Endodermal cell (in vitro differentiated cells): ENCODE data around the gene BNIPL. TPM values are rescaled to one million over a fixed set of nuclear protein-coding genes. Genes with fewer than 3 reads are reported as not detected.

ENCODE experiments used
- DNase-seq: peaks from one replicate; pipeline ENCODE4 v3.0.0-alpha.2; 2017
- H3K27ac ChIP-seq: 2 replicates; pipeline ENCODE4 v1.5.1; 2013; ENCODE audit warnings: mild to moderate bottlenecking, low read depth, low read length, moderate library complexity
- H3K27me3 ChIP-seq: 2 replicates; pipeline ENCODE4 v1.6.1; 2013; ENCODE audit warnings: mild to moderate bottlenecking, low read length, moderate library complexity; ENCODE audit not compliant: insufficient read depth, control insufficient read depth, poor library complexity, severe bottlenecking
- H3K36me3 ChIP-seq: 2 replicates; pipeline ENCODE4 v1.7.0; 2013; ENCODE audit warnings: mild to moderate bottlenecking, low read length, moderate library complexity; ENCODE audit not compliant: control insufficient read depth, insufficient read depth
- H3K4me1 ChIP-seq: one replicate; pipeline ENCODE4 v1.7.0; 2013; ENCODE audit warnings: low read length; ENCODE audit not compliant: control insufficient read depth, insufficient read depth
- H3K4me3 ChIP-seq: 2 replicates; pipeline ENCODE4 v1.5.1; 2013; ENCODE audit warnings: mild to moderate bottlenecking, low read length, moderate library complexity
- H3K9ac ChIP-seq: 2 replicates; pipeline ENCODE4 v1.6.1; 2013; ENCODE audit warnings: mild to moderate bottlenecking, low read length, moderate library complexity; ENCODE audit not compliant: poor library complexity, severe bottlenecking; ENCODE audit errors: extremely low read depth
- H3K9me3 ChIP-seq: 2 replicates; pipeline ENCODE4 v1.6.1; 2013; ENCODE audit warnings: mild to moderate bottlenecking, low read length, moderate library complexity; ENCODE audit not compliant: control insufficient read depth
- H3K27ac Mint-ChIP-seq: 2 replicates; pipeline ENCODE4 v1.8.0; 2020; ENCODE audit warnings: mixed read lengths
- H3K27me3 Mint-ChIP-seq: 2 replicates; pipeline ENCODE4 v1.8.0; 2021; ENCODE audit warnings: mild to moderate bottlenecking, mixed read lengths; ENCODE audit not compliant: insufficient read depth
- H3K36me3 Mint-ChIP-seq: 2 replicates; pipeline ENCODE4 v1.8.0; 2020; ENCODE audit warnings: low read depth, mixed read lengths
- H3K4me1 Mint-ChIP-seq: 2 replicates; pipeline ENCODE4 v1.8.0; 2020; ENCODE audit warnings: mixed read lengths
- H3K4me3 Mint-ChIP-seq: 2 replicates; pipeline ENCODE4 v1.8.0; 2020; ENCODE audit warnings: mild to moderate bottlenecking, moderate library complexity, mixed read lengths
- H3K9me3 Mint-ChIP-seq: 2 replicates; pipeline ENCODE4 v1.8.0; 2020; ENCODE audit warnings: mild to moderate bottlenecking, mixed read lengths
- WGBS, 2 experiments: methylation state at CpG; one replicate each; pipeline versions ENCODE4 v1.1.5 to v1.1.7; 2013; ENCODE audit warnings: missing lambda C conversion rate in 2 of 2, mixed read lengths in 1 of 2; ENCODE audit not compliant: insufficient coverage in 1 of 2, insufficient read length in 1 of 2; 5-methylcytosine and 5-hydroxymethylcytosine counted together
- total RNA-seq, 2 donors: library from RNA; stranded (reverse); fragmentation: NEBNext Ultra II Directional in 1 of 2; extraction: Animal tissue kit (Norgen Biotek cat#: 25700) in 1 of 2; gene quantifications; 2 replicates in 1 of 2; 3 replicates in 1 of 2; pipeline ENCODE4 v1.2.1, GENCODE V29; 2021
- TF ChIP-seq, protein P1 (sequence below): fragments of 200-600 bp; sonication (generic); conservative IDR thresholded peaks from 2 replicates; pipeline ENCODE4 v1.5.0; 2021; ENCODE audit warnings: antibody characterized with exemption, mild to moderate bottlenecking

Gene BNIPL
- total RNA-seq, 2 donors from 2014 or later = 1.6 to 2.9 TPM

DNA sequence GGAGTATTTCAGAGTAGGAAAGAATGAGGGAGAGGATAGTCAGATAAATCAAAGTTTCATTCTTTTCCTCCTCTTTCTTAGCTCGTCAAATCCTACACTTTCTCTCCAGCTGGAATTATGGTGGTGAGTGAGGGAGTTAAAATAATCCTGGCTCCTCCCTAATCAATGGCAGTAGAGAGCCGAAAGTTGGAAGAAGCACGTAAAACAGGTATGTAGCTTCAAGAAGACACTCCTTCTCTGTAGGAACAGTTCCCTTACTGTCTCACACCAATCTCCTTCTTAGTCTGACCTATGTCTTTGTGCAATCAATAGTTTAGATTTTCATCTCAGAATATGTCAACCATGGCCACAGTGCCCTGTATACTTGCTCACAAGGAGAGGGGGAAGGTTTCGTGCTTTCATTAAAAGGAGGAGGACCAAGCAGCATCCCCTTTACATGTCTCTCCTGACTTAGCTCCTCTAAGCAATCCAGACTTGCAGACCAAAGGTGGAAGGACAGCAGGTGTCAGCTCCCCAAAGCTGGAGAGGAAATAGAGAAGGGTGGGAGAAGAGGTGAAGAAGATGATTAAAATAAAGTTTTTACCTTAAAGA is 30.6 kb upstream of the BNIPL start:
- Histone ChIP-seq H3K36me3 (no peaks in the 10 kb centered on the region), H3K9me3 (no peaks in the 10 kb centered on the region), H3K27me3 (no peaks in the 10 kb centered on the region), H3K4me1 (peaks cover 9% of the 10 kb centered on the region), H3K9ac (peak overlapping the region; percentile 57), H3K27ac (no peak overlapping the region), H3K4me3 (peak overlapping the region; percentile 81)
- Mint-ChIP-seq H3K9me3 (no peaks in the 10 kb centered on the region), H3K27ac (peak overlapping the region; percentile 96), H3K27me3 (no peaks in the 10 kb centered on the region), H3K36me3 (no peaks in the 10 kb centered on the region), H3K4me1 (peaks cover 37% of the 10 kb centered on the region), H3K4me3 (peak overlapping the region; percentile 98)
- 79 to 88% methylated on average over 2 to 3 of the region's 4 CpGs for WGBS, 2 experiments
- no peak for DNase-seq
- TF ChIP-seq, protein P1, sequence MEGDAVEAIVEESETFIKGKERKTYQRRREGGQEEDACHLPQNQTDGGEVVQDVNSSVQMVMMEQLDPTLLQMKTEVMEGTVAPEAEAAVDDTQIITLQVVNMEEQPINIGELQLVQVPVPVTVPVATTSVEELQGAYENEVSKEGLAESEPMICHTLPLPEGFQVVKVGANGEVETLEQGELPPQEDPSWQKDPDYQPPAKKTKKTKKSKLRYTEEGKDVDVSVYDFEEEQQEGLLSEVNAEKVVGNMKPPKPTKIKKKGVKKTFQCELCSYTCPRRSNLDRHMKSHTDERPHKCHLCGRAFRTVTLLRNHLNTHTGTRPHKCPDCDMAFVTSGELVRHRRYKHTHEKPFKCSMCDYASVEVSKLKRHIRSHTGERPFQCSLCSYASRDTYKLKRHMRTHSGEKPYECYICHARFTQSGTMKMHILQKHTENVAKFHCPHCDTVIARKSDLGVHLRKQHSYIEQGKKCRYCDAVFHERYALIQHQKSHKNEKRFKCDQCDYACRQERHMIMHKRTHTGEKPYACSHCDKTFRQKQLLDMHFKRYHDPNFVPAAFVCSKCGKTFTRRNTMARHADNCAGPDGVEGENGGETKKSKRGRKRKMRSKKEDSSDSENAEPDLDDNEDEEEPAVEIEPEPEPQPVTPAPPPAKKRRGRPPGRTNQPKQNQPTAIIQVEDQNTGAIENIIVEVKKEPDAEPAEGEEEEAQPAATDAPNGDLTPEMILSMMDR = no peak

DNA sequence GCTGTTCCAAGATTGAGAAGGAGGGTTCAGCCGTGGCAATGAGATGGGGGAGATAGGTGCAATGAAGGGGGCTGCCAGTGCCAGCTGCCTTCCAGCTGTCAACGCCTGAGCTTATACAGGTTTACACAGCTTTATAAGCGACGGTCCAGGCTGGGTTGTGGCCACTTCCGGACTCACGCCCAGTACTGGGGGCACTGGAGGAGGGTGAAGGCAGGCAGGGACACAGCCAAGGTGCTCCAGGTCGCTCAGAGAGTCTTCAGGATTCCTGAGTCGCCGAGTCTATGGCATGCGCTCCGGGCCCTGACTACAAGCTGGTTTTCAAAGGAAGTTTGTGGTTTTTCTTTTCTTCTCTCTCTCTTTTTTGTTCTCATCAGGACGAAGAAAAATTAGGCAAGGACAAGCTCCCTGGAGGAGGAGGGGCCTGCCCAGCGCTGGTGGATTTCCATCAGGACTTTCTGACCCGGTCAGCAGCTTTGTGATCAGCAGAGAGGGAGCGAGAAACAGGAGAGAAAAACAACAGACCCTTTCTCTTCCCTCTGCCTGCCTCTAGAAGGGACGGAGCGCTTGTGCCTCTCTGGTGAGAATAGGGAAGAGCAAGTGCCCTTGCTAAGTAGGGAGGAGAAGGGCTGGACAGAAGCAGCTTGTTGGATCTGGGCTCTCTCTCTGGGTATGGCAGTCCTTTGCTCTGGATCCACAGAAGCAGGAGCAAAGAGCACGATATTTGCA is 29.9 kb upstream of the BNIPL start, which contains the start of gene MINDY1:
Gene MINDY1, minus strand, starts transcription at position 576 of the 726 bp plus-strand sequence. CDS start 4,285 bp downstream, outside the sequence.
- Mint-ChIP-seq H3K4me1 (peaks cover 37% of the 10 kb centered on the region), H3K9me3 (no peaks in the 10 kb centered on the region), H3K4me3 (peak within 1 kb of the TSS; percentile 98), H3K36me3 (no peaks in the 10 kb centered on the region), H3K27me3 (no peaks in the 10 kb centered on the region), H3K27ac (peak within 1 kb of the TSS; percentile 96)
- TF ChIP-seq, protein P1 = peak; percentile 72
- H3K36me3 ChIP-seq = no peaks in the 10 kb centered on the region
- peak; percentile 91 for DNase-seq
- peak within 1 kb of the TSS; percentile 97 for H3K4me3 ChIP-seq
- H3K27ac ChIP-seq = peak within 1 kb of the TSS; percentile 88
- peak within 1 kb of the TSS; percentile 85 for H3K9ac ChIP-seq
- 18 to 20% methylated on average over 10 to 18 of the region's 18 CpGs for WGBS, 2 experiments
- H3K27me3 ChIP-seq = no peaks in the 10 kb centered on the region
- no peaks in the 10 kb centered on the region for H3K9me3 ChIP-seq
- H3K4me1 ChIP-seq = peaks cover 9% of the 10 kb centered on the region

DNA sequence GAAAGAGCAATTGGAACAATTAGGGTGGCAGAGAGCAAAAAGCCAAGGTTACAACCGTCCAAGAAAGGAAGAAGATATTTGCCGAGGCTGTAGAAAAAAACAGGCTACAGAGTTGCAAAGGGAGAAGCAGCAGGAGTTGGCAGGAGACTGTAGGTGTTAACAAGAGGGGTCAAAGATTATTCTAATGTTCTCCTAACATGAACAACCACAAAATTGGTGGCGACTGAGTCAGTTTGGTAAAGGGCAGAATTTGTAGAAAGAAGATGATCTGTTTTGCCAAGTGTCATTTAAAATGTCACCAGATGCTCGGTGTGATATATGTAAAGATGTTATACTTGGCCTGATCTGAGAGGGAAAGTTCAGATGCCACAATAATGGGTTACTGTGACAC is 28.5 kb upstream of the BNIPL start:
- H3K36me3 ChIP-seq = no peaks in the 10 kb centered on the region
- peaks cover 34% of the 10 kb centered on the region for H3K4me1 Mint-ChIP-seq
- TF ChIP-seq, protein P1 = no peak
- H3K27ac ChIP-seq = peak overlapping the region; percentile 88
- peak overlapping the region; percentile 85 for H3K9ac ChIP-seq
- peak overlapping the region; percentile 98 for H3K4me3 Mint-ChIP-seq
- 39 to 49% methylated on average over 3 to 4 of the region's 4 CpGs for WGBS, 2 experiments
- H3K27ac Mint-ChIP-seq = peak overlapping the region; percentile 96
- H3K4me3 ChIP-seq = peak overlapping the region; percentile 97
- H3K4me1 ChIP-seq = peaks cover 9% of the 10 kb centered on the region
- H3K27me3 Mint-ChIP-seq = no peaks in the 10 kb centered on the region
- no peaks in the 10 kb centered on the region for H3K9me3 Mint-ChIP-seq
- H3K27me3 ChIP-seq = no peaks in the 10 kb centered on the region
- DNase-seq = no peak
- H3K36me3 Mint-ChIP-seq = no peaks in the 10 kb centered on the region
- H3K9me3 ChIP-seq = no peaks in the 10 kb centered on the region
